ENCODE measurements around the gene OR9I1. TPM values are rescaled to one million over a fixed set of nuclear protein-coding genes. Genes with fewer than 3 reads are reported as not detected.

The OR9I1 gene
- total RNA-seq, result not detected
- long read RNA-seq, result 0 reads

- ATAC-seq, result no peak
- DNase-seq, result no peak
- intact Hi-C loops (cut with micrococcal nuclease), result no loop called here
These were observed at the start of gene OR9I1 for GRCh38 chr11:58125469-58125868. TSS of gene OR9I1 (minus strand) at chr11:58125530. CDS start at chr11:58119444, 6,086 bp downstream.

GRCh38 chr11:58165504-58166106, 40.3 kb upstream of the OR9I1 start:
- no peak for DNase-seq
- intact Hi-C loops (cut with micrococcal nuclease), result no loop called here

GRCh38 chr11:58164990-58165389, 39.7 kb upstream of the OR9I1 start:
- ATAC-seq (no peak), DNase-seq (no peak)
- intact Hi-C loops (cut with micrococcal nuclease), result no loop called here

More at GRCh38 chr11:58165504-58166106, 40.3 kb upstream of the OR9I1 start:
- ATAC-seq, result no peak

- intact Hi-C loops (cut with micrococcal nuclease), result no loop called here
- ATAC-seq (no peak), DNase-seq (no peak)
These were observed 39.1 kb upstream of the OR9I1 start for GRCh38 chr11:58164389-58164788.

- intact Hi-C loops (cut with micrococcal nuclease), result no loop called here
- DNase-seq (no peak), ATAC-seq (no peak)
These were observed 27.5 kb upstream of the OR9I1 start for GRCh38 chr11:58152781-58153180.

- DNase-seq, result no peak
- intact Hi-C loops (cut with micrococcal nuclease), result no loop called here
- ATAC-seq, result no peak
These were observed 17.4 kb upstream of the OR9I1 start for GRCh38 chr11:58142761-58143160.

- DNase-seq (no peak), ATAC-seq (no peak)
- intact Hi-C loops (cut with micrococcal nuclease), result no loop called here
These were observed 9.8 kb upstream of the OR9I1 start for GRCh38 chr11:58135171-58135570.

GRCh38 chr11:58134151-58134550, 8.8 kb upstream of the OR9I1 start:
- intact Hi-C loops (cut with micrococcal nuclease), result no loop called here
- no peak for ATAC-seq
- DNase-seq, result no peak

- no peak for ATAC-seq
- DNase-seq, result no peak
- intact Hi-C loops (cut with micrococcal nuclease), result no loop called here
These were observed 8.2 kb upstream of the OR9I1 start for GRCh38 chr11:58133309-58134076.

GRCh38 chr11:58127350-58127749, 2.0 kb upstream of the OR9I1 start:
- intact Hi-C loops (cut with micrococcal nuclease), result no loop called here
- no peak for DNase-seq
- no peak for ATAC-seq

GRCh38 chr11:58121096-58121495, 4.2 kb downstream of the OR9I1 start:
- intact Hi-C loops (cut with micrococcal nuclease), result no loop called here
- DNase-seq (no peak), ATAC-seq (no peak)

GRCh38 chr11:58097437-58097836, 27.9 kb downstream of the OR9I1 start:
- ATAC-seq, result no peak
- DNase-seq, result no peak
- intact Hi-C loops (cut with micrococcal nuclease), result no loop called here

GRCh38 chr11:58086528-58086927, 38.8 kb downstream of the OR9I1 start:
- DNase-seq, result no peak
- no peak for ATAC-seq
- intact Hi-C loops (cut with micrococcal nuclease), result no loop called here

GRCh38 chr11:58075781-58076180, 49.5 kb downstream of the OR9I1 start:
- intact Hi-C loops (cut with micrococcal nuclease), result no loop called here
- ATAC-seq, result no peak
- no peak for DNase-seq

GRCh38 chr11:58070585-58070984, 54.7 kb downstream of the OR9I1 start:
- DNase-seq, result no peak
- intact Hi-C loops (cut with micrococcal nuclease), result no loop called here
- ATAC-seq, result no peak

GRCh38 chr11:58068655-58069054, 56.7 kb downstream of the OR9I1 start:
- ATAC-seq (no peak), DNase-seq (no peak)
- intact Hi-C loops (cut with micrococcal nuclease), result no loop called here

- ATAC-seq, result peak; percentile 34
- intact Hi-C loops (cut with micrococcal nuclease), result no loop called here
- no peak for DNase-seq
These were observed 57.6 kb downstream of the OR9I1 start for GRCh38 chr11:58067685-58068084.

All from left ventricle myocardium superior (tissue), 1 donor.